Osteoblast (primary cell): Measurements from ENCODE around the gene HRAS. TPM values are rescaled to one million over a fixed set of nuclear protein-coding genes. Genes with fewer than 3 reads are reported as not detected.

ENCODE experiments used
- DNase-seq: peaks from one replicate; pipeline ENCODE4 v3.0.0; 2011; ENCODE audit warnings: low spot score, mixed read lengths; ENCODE audit not compliant: insufficient read length; ENCODE audit errors: missing footprints
- H2AFZ ChIP-seq: 2 replicates; pipeline ENCODE4 v1.6.0; 2011; ENCODE audit warnings: mild to moderate bottlenecking, low read length
- H3K27ac ChIP-seq: 2 replicates; pipeline ENCODE4 v1.5.1; 2011; ENCODE audit warnings: mild to moderate bottlenecking, low read depth, low read length, moderate library complexity
- H3K27me3 ChIP-seq: 2 replicates; pipeline ENCODE4 v1.6.0; 2012; ENCODE audit warnings: mild to moderate bottlenecking, control low read depth, inconsistent platforms, low read length, moderate library complexity; ENCODE audit not compliant: insufficient read depth
- H3K36me3 ChIP-seq: 2 replicates; pipeline ENCODE4 v1.5.1; 2011; ENCODE audit warnings: mild to moderate bottlenecking, low read length, control low read depth, moderate library complexity; ENCODE audit not compliant: insufficient read depth
- H3K4me1 ChIP-seq: 2 replicates; pipeline ENCODE4 v1.5.1; 2011; ENCODE audit warnings: mild to moderate bottlenecking, low read length, control low read depth, moderate library complexity; ENCODE audit not compliant: insufficient read depth
- H3K4me2 ChIP-seq: 2 replicates; pipeline ENCODE4 v1.6.0; 2011; ENCODE audit warnings: mild to moderate bottlenecking, low read length; ENCODE audit not compliant: insufficient read depth
- H3K4me3 ChIP-seq: fragments of 200-600 bp; sonication (generic); 3 replicates; pipeline ENCODE4 v1.5.1; 2012; ENCODE audit warnings: mild to moderate bottlenecking, low read length, inconsistent platforms; ENCODE audit not compliant: insufficient read depth
- H3K79me2 ChIP-seq: 2 replicates; pipeline ENCODE4 v1.6.0; 2012; ENCODE audit warnings: mild to moderate bottlenecking, low read length, control low read depth, inconsistent platforms; ENCODE audit not compliant: insufficient read depth
- H3K9me3 ChIP-seq: 2 replicates; pipeline ENCODE4 v1.5.1; 2011; ENCODE audit warnings: low read depth, low read length, control low read depth
- H4K20me1 ChIP-seq: 2 replicates; pipeline ENCODE4 v1.6.0; 2012; ENCODE audit warnings: mild to moderate bottlenecking, low read length, control low read depth; ENCODE audit not compliant: insufficient read depth
- CTCF ChIP-seq: IDR thresholded peaks from 2 replicates; pipeline ENCODE4 v1.5.1; 2011; ENCODE audit warnings: mild to moderate bottlenecking, low read depth, low read length, moderate library complexity; ENCODE audit errors: extremely low read depth
- total RNA-seq: library from RNA; depleted of rRNA; stranded (reverse); fragments of >200 nt; gene quantifications from 2 replicates; pipeline ENCODE4 v1.2.3, GENCODE V29; 2012

HRAS gene
- total RNA-seq, 1 donor = 28.6 TPM

- DNase-seq = peak; percentile 92
- H3K27me3 ChIP-seq = peaks cover 6% of the 10 kb centered on the region
- H3K9me3 ChIP-seq = no peaks in the 10 kb centered on the region
- H2AFZ ChIP-seq = peak overlapping the region; percentile 15
- peaks cover 12% of the 10 kb centered on the region for H3K4me1 ChIP-seq
- no peak for TF ChIP-seq CTCF
- H3K4me3 ChIP-seq = peak overlapping the region; percentile 98
- peak overlapping the region; percentile 80 for H3K4me2 ChIP-seq
- H3K27ac ChIP-seq = peak overlapping the region; percentile 75
- H4K20me1 ChIP-seq = peaks cover 49% of the 10 kb centered on the region
- H3K36me3 ChIP-seq = no peaks in the 10 kb centered on the region
- H3K79me2 ChIP-seq = peaks cover 52% of the 10 kb centered on the region
These were observed 41.6 kb upstream of the HRAS start for GRCh38 chr11:576811-577610.

- no peak for TF ChIP-seq CTCF
- Histone ChIP-seq H3K27ac (peak within 1 kb of the TSS; percentile 97), H3K79me2 (peaks cover 44% of the 10 kb centered on the region), H3K4me3 (peak within 1 kb of the TSS; percentile 98), H3K4me1 (peaks cover 12% of the 10 kb centered on the region), H3K4me2 (peak within 1 kb of the TSS; percentile 93), H2AFZ (peak within 1 kb of the TSS; percentile 99), H3K27me3 (peaks cover 6% of the 10 kb centered on the region), H4K20me1 (peaks cover 41% of the 10 kb centered on the region), H3K9me3 (no peaks in the 10 kb centered on the region), H3K36me3 (no peaks in the 10 kb centered on the region)
- peak; percentile 100 for DNase-seq
These were observed 40.8 kb upstream of the HRAS start, which contains the start of gene PHRF1 for GRCh38 chr11:575996-576768. PHRF1 (plus strand) TSS chr11:576470; CDS start chr11:581513, 5,043 bp downstream.

GRCh38 chr11:575313-575995 lies 40.1 kb upstream of the HRAS start:
- no peak for DNase-seq
- Histone ChIP-seq H3K9me3 (no peaks in the 10 kb centered on the region), H3K4me1 (peaks cover 12% of the 10 kb centered on the region), H3K4me3 (peak overlapping the region; percentile 74), H3K27ac (no peak overlapping the region), H3K79me2 (peaks cover 38% of the 10 kb centered on the region), H3K36me3 (no peaks in the 10 kb centered on the region), H4K20me1 (peaks cover 36% of the 10 kb centered on the region), H2AFZ (peak overlapping the region; percentile 67), H3K27me3 (peaks cover 6% of the 10 kb centered on the region), H3K4me2 (peak overlapping the region; percentile 86)
- TF ChIP-seq CTCF = no peak
